Panc1 (cell line): Measurements from ENCODE around the gene PTP4A2. TPM values are rescaled to one million over a fixed set of nuclear protein-coding genes. Genes with fewer than 3 reads are reported as not detected.
"Not testable (repeated sequence)": the region's sequence is repeated elsewhere in the genome, so short reads cannot be mapped to it uniquely, and the experiment has no call there.

Experiments used
- ATAC-seq: fragments of 200-7000 bp; cut with Tn5 transposase; 2 replicates; pipeline ENCODE4 v1.9.1; 2020; ENCODE audit warnings: mild to moderate bottlenecking, moderate library complexity
- BruUV-seq: library from RNA; stranded (reverse); fragments of 400-500 nt; replicated peaks from 2 replicates; lab custom pipeline; 2021; lab: Mats Ljungman, UMichigan
- CTCF ChIA-PET: fragments of 300-600 bp; sonication (Branson Sonifier 250); formaldehyde crosslinking; loops from one replicate; lab custom pipeline; 2022; ENCODE audit warnings: antibody characterized with exemption; lab: Charles Lee
- POLR2A ChIA-PET: fragments of 300-600 bp; sonication (Branson Sonifier 250); formaldehyde crosslinking; loops from one replicate; lab custom pipeline; 2022; ENCODE audit warnings: antibody characterized with exemption; lab: Charles Lee
- DNase-seq: peaks from one replicate; pipeline ENCODE4 v3.0.0-alpha.2; 2010; ENCODE audit warnings: low read depth, low spot score
- H3K27ac ChIP-seq: 2 replicates; pipeline ENCODE4 v1.5.1; 2011; ENCODE audit warnings: mild to moderate bottlenecking, low read length, inconsistent platforms
- H3K27me3 ChIP-seq: fragments of 200-500 bp; sonication (Bioruptor generic); 2 replicates; pipeline ENCODE4 v1.6.0; 2014; ENCODE audit warnings: low read length, inconsistent platforms; ENCODE audit not compliant: control insufficient read depth, insufficient read depth
- H3K36me3 ChIP-seq: fragments of 200-500 bp; sonication (Bioruptor generic); 2 replicates; pipeline ENCODE4 v1.5.1; 2014; ENCODE audit warnings: inconsistent platforms, mild to moderate bottlenecking, low read length, moderate library complexity; ENCODE audit not compliant: control insufficient read depth, insufficient read depth
- H3K4me1 ChIP-seq: 2 replicates; pipeline ENCODE4 v1.5.1; 2011; ENCODE audit warnings: inconsistent platforms, mild to moderate bottlenecking, low read length, moderate library complexity; ENCODE audit not compliant: control insufficient read depth, insufficient read depth
- H3K4me3 ChIP-seq, 2 experiments: 2 replicates each; pipeline ENCODE4 v1.5.1; 2011 to 2012; ENCODE audit warnings: low read depth in 2 of 2, low read length in 2 of 2, mild to moderate bottlenecking in 2 of 2, inconsistent platforms in 1 of 2, moderate library complexity in 1 of 2
- H3K9me3 ChIP-seq: fragments of 200-500 bp; sonication (Bioruptor generic); 2 replicates; pipeline ENCODE4 v1.5.1; 2014; ENCODE audit warnings: low read depth, mild to moderate bottlenecking, inconsistent platforms, low read length, moderate library complexity; ENCODE audit not compliant: control insufficient read depth, insufficient read depth
- POLR2AphosphoS5 ChIP-seq: IDR thresholded peaks from 2 replicates; pipeline ENCODE4 v1.6.1; 2012; ENCODE audit warnings: mild to moderate bottlenecking, low read depth, low read length, moderate library complexity
- SIN3A ChIP-seq: IDR thresholded peaks from 2 replicates; pipeline ENCODE4 v1.6.1; 2012; ENCODE audit warnings: low read depth, mild to moderate bottlenecking, low read length, moderate library complexity, borderline replicate concordance; ENCODE audit not compliant: insufficient read depth
- TCF7L2 ChIP-seq: IDR thresholded peaks from 2 replicates; pipeline ENCODE4 v1.6.1; 2011; ENCODE audit warnings: mild to moderate bottlenecking, low read depth, low read length, inconsistent platforms
- in situ Hi-C: cut with HindIII; loops from 2 replicates; pipeline ENCODE4 v1.10.0; 2016; ENCODE audit warnings: low sequenced_read_pairs, low pct_unique_long_range_greater_than_20kb
- intact Hi-C: fragments of 100-400 bp; cut with micrococcal nuclease; formaldehyde crosslinking; loops from one replicate; pipeline ENCODE4 v1.10.0; 2022; ENCODE audit not compliant: unreplicated experiment
- total RNA-seq: library from RNA; stranded (reverse); gene quantifications from one replicate; pipeline ENCODE4 v1.2.1, GENCODE V29; 2021; ENCODE audit not compliant: unreplicated experiment
- TF ChIP-seq, protein P1 (sequence below), 2 experiments: IDR thresholded peaks; 2 replicates each; pipeline ENCODE4 v1.6.1; 2011 to 2012; ENCODE audit warnings: low read depth in 2 of 2, control low read depth in 1 of 2, low read length in 1 of 2, mild to moderate bottlenecking in 1 of 2, moderate library complexity in 1 of 2; ENCODE audit not compliant: insufficient read depth in 1 of 2
- TF ChIP-seq, protein P2 (sequence below): fragments of 450-650 bp; IDR thresholded peaks from 2 replicates; pipeline ENCODE4 v1.5.1; 2017; ENCODE audit warnings: mild to moderate bottlenecking

The PTP4A2 gene
- total RNA-seq, 1 experiment from 2014 or later = 559 TPM

- ATAC-seq = no peak
- Histone ChIP-seq H3K27ac (no peak overlapping the region), H3K4me1 (no peaks in the 10 kb centered on the region), H3K36me3 (no peaks in the 10 kb centered on the region), H3K27me3 (no peaks in the 10 kb centered on the region), H3K9me3 (no peaks in the 10 kb centered on the region), H3K4me3 (no peak overlapping the region)
- no TSS peak for BruUV-seq
- intact Hi-C loops (no loop called here), in situ Hi-C loops (no loop called here)
- TF ChIP-seq, protein P1, sequence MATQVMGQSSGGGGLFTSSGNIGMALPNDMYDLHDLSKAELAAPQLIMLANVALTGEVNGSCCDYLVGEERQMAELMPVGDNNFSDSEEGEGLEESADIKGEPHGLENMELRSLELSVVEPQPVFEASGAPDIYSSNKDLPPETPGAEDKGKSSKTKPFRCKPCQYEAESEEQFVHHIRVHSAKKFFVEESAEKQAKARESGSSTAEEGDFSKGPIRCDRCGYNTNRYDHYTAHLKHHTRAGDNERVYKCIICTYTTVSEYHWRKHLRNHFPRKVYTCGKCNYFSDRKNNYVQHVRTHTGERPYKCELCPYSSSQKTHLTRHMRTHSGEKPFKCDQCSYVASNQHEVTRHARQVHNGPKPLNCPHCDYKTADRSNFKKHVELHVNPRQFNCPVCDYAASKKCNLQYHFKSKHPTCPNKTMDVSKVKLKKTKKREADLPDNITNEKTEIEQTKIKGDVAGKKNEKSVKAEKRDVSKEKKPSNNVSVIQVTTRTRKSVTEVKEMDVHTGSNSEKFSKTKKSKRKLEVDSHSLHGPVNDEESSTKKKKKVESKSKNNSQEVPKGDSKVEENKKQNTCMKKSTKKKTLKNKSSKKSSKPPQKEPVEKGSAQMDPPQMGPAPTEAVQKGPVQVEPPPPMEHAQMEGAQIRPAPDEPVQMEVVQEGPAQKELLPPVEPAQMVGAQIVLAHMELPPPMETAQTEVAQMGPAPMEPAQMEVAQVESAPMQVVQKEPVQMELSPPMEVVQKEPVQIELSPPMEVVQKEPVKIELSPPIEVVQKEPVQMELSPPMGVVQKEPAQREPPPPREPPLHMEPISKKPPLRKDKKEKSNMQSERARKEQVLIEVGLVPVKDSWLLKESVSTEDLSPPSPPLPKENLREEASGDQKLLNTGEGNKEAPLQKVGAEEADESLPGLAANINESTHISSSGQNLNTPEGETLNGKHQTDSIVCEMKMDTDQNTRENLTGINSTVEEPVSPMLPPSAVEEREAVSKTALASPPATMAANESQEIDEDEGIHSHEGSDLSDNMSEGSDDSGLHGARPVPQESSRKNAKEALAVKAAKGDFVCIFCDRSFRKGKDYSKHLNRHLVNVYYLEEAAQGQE (IDR thresholded peaks at IDR 0.05; ENCODE audit: insufficient read depth in 1 of 2, low read depth in 2 of 2, low read length in 1 of 2) = no peak
- no peak for TF ChIP-seq TCF7L2
- TF ChIP-seq, protein P2, sequence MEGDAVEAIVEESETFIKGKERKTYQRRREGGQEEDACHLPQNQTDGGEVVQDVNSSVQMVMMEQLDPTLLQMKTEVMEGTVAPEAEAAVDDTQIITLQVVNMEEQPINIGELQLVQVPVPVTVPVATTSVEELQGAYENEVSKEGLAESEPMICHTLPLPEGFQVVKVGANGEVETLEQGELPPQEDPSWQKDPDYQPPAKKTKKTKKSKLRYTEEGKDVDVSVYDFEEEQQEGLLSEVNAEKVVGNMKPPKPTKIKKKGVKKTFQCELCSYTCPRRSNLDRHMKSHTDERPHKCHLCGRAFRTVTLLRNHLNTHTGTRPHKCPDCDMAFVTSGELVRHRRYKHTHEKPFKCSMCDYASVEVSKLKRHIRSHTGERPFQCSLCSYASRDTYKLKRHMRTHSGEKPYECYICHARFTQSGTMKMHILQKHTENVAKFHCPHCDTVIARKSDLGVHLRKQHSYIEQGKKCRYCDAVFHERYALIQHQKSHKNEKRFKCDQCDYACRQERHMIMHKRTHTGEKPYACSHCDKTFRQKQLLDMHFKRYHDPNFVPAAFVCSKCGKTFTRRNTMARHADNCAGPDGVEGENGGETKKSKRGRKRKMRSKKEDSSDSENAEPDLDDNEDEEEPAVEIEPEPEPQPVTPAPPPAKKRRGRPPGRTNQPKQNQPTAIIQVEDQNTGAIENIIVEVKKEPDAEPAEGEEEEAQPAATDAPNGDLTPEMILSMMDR = no peak
- no peak for TF ChIP-seq POLR2AphosphoS5
- no peak for TF ChIP-seq SIN3A
- ChIA-PET CTCF (no interaction called here), POLR2A (interaction anchor here (0.5 to 0.6 kb wide), 2 partner anchors 100 to 230 kb away, joined by 3 to 5 read pairs; no protein-coding TSS in a partner anchor)
- no peak for DNase-seq
Observed at GRCh38 chr1:31897526-31898100, 40.6 kb downstream of the PTP4A2 start.

DNA sequence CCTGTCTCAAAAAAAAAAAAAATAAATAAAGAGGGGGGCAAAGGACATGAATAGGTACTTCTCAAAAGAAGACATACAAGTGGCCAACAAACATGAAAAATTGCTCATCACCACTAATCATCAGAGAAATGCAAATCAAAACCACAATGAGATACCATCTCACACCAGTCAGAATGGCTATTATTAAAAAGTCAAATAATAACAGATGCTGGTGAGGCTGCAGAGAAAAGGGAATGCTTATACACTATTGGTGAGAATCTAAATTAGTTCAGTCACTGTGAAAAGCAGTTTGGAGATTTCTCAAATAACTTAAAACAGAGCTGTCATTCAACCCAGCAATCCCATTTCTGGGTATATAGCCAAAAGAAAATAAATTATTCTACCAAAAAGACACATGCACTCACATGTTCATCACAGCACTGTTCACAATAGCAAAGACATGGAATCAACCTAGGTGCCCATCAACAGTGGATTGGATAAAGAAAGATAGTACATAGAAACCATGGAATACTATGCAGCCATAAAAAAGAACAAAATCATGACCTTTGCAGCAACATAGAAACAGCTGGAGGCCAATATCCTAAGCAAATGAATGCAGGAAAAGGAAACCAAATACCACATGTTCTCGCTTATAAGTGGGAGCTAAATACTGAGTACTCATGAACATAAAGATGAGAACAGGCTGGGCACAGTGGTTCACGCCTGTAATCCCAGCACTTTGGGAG is 42.5 kb downstream of the PTP4A2 start:
- POLR2A ChIA-PET, H3K4me1 ChIP-seq, ATAC-seq, intact Hi-C loops, H3K27ac ChIP-seq, H3K27me3 ChIP-seq, BruUV-seq, DNase-seq, H3K36me3 ChIP-seq, H3K4me3 ChIP-seq, in situ Hi-C loops, H3K9me3 ChIP-seq: not testable (repeated sequence)
- CTCF ChIA-PET = interaction anchor here (0.6 kb wide), 2 partner anchors 13 to 71 kb away, joined by 3 to 8 read pairs; no protein-coding TSS in a partner anchor

DNA sequence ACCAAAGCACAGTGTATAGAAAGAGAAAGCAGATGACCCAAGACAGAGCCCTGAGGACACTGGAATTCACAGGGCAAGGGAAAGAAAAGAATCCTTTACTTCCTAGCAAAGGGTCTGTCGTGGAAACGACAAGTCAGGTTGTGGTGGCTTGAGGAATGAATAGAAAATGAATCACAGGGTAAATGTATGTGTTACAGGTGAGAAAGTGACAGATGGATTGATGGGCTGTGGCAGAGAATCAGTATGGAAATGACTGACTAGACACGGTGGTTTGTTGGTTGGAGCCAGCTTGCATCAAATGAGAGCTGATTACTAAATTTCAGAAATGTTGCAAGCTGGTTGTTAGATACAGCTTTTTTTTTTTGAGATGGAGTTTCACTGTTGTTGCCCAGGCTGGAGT is 46.9 kb downstream of the PTP4A2 start:
- intact Hi-C loops = no loop called here

More for the DNA sequence above, 46.9 kb downstream of the PTP4A2 start:
- TF ChIP-seq POLR2AphosphoS5 = no peak
- TF ChIP-seq, protein P2 = no peak
- TF ChIP-seq SIN3A = no peak
- TF ChIP-seq TCF7L2 = no peak
- TF ChIP-seq, protein P1 (IDR thresholded peaks at IDR 0.05; ENCODE audit: insufficient read depth in 1 of 2, low read depth in 2 of 2, low read length in 1 of 2) = no peak
- in situ Hi-C loops = no loop called here
- no TSS peak for BruUV-seq
- Histone ChIP-seq H3K27ac (no peak overlapping the region), H3K4me3 (no peak overlapping the region), H3K27me3 (no peaks in the 10 kb centered on the region), H3K4me1 (no peaks in the 10 kb centered on the region), H3K36me3 (no peaks in the 10 kb centered on the region), H3K9me3 (no peaks in the 10 kb centered on the region)
- no peak for DNase-seq
- ChIA-PET POLR2A (interaction anchor here (0.6 kb wide), 1 partner anchor 176 kb away, joined by 7 read pairs; no protein-coding TSS in a partner anchor), CTCF (no interaction called here)
- no peak for ATAC-seq
